Adrenal gland (tissue), 5 donors: ENCODE measurements around the gene KATNAL2.

Experiments used
- POLR2A ChIP-seq, 2 donors: fragments of 450-650 bp; IDR thresholded peaks; one replicate each; pipeline ENCODE4 v1.6.1; 2017; ENCODE audit warnings: antibody characterized with exemption in 2 of 2, mild to moderate bottlenecking in 2 of 2, moderate library complexity in 1 of 2
- TF ChIP-seq, protein P1 (sequence below), 6 experiments: fragments of 450-650 bp in 4 of 6; fragments of 200-600 bp in 2 of 6; sonication (generic) in 1 of 6; IDR thresholded peaks; 1 replicate in 5 of 6; 2 replicates in 1 of 6; pipeline versions ENCODE4 v1.5.1 to v1.8.0; 2016 to 2021; ENCODE audit warnings: antibody characterized with exemption in 6 of 6, mild to moderate bottlenecking in 2 of 6, moderate library complexity in 1 of 6
- donor health status: DM: no; HTN: no; CAD: no.

- TF ChIP-seq, protein P1, sequence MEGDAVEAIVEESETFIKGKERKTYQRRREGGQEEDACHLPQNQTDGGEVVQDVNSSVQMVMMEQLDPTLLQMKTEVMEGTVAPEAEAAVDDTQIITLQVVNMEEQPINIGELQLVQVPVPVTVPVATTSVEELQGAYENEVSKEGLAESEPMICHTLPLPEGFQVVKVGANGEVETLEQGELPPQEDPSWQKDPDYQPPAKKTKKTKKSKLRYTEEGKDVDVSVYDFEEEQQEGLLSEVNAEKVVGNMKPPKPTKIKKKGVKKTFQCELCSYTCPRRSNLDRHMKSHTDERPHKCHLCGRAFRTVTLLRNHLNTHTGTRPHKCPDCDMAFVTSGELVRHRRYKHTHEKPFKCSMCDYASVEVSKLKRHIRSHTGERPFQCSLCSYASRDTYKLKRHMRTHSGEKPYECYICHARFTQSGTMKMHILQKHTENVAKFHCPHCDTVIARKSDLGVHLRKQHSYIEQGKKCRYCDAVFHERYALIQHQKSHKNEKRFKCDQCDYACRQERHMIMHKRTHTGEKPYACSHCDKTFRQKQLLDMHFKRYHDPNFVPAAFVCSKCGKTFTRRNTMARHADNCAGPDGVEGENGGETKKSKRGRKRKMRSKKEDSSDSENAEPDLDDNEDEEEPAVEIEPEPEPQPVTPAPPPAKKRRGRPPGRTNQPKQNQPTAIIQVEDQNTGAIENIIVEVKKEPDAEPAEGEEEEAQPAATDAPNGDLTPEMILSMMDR (IDR thresholded peaks at IDR 0.05) = no peak
- no peak for TF ChIP-seq POLR2A (IDR thresholded peaks at IDR 0.05)
Measured at GRCh38 chr18:47040982-47041381, 123.6 kb downstream of the KATNAL2 start.
